Aorta (tissue), 5 donors: ENCODE data around the gene SGK1. TPM values are rescaled to one million over a fixed set of nuclear protein-coding genes. Genes with fewer than 3 reads are reported as not detected.

Experiments used
- ATAC-seq: fragments of 200-7000 bp; cut with Tn5 transposase; one replicate; pipeline ENCODE4 v1.9.1; 2022; ENCODE audit warnings: moderate library complexity; ENCODE audit not compliant: low FRiP score
- DNase-seq, 2 donors: peaks; one replicate each; pipeline ENCODE4 v3.0.0-alpha.2; 2020
- H3K27ac ChIP-seq, 2 donors: one replicate each; pipeline ENCODE4 v1.5.1; 2013; ENCODE audit warnings: low read length in 2 of 2, mild to moderate bottlenecking in 2 of 2, moderate library complexity in 2 of 2, control low read depth in 1 of 2, inconsistent platforms in 1 of 2, low read depth in 1 of 2
- H3K27me3 ChIP-seq, 2 donors: one replicate each; pipeline ENCODE4 v1.6.1; 2013; ENCODE audit warnings: control low read depth in 1 of 2, low read length in 1 of 2, mild to moderate bottlenecking in 1 of 2, moderate library complexity in 1 of 2; ENCODE audit not compliant: insufficient read depth in 2 of 2, control insufficient read depth in 1 of 2
- H3K36me3 ChIP-seq, 2 donors: one replicate each; pipeline ENCODE4 v1.6.1; 2013; ENCODE audit warnings: control low read depth in 1 of 2, low read length in 1 of 2, mild to moderate bottlenecking in 1 of 2; ENCODE audit not compliant: insufficient read depth in 2 of 2, control insufficient read depth in 1 of 2
- H3K4me1 ChIP-seq, 2 donors: one replicate each; pipeline ENCODE4 v1.6.1; 2013; ENCODE audit warnings: low read length in 2 of 2, control low read depth in 1 of 2, mild to moderate bottlenecking in 1 of 2, moderate library complexity in 1 of 2; ENCODE audit not compliant: insufficient read depth in 2 of 2, control insufficient read depth in 1 of 2
- H3K4me3 ChIP-seq, 2 donors: one replicate each; pipeline ENCODE4 v1.5.1; 2013; ENCODE audit warnings: low read length in 2 of 2, control low read depth in 1 of 2, mild to moderate bottlenecking in 1 of 2
- H3K9me3 ChIP-seq: one replicate; pipeline ENCODE4 v1.6.1; 2013; ENCODE audit warnings: mild to moderate bottlenecking, low read length; ENCODE audit not compliant: control insufficient read depth
- WGBS, 2 donors: extraction: QIAGEN DNeasy Blood & Tissue Kit; methylation state at CpG; one replicate each; pipeline ENCODE4 v1.1.7; 2013; 5-methylcytosine and 5-hydroxymethylcytosine counted together
- intact Hi-C, 2 donors: fragments of 100-400 bp; cut with DNase I; formaldehyde crosslinking; loops; one replicate each; pipeline versions ENCODE4 v1.14.2 to v1.15.0; 2022
- polyA plus RNA-seq, 2 donors: library from polyadenylated mRNA; stranded (reverse); fragments of 200-250 nt; gene quantifications; one replicate each; pipeline ENCODE4 v1.2.3, GENCODE V29; 2013
- total RNA-seq, 2 donors: library from RNA; stranded (reverse); fragmentation: NEBNext Ultra II Directional; extraction: Animal tissue kit (Norgen Biotek cat#: 25700); gene quantifications; one replicate each; pipeline ENCODE4 v1.2.1, GENCODE V29; 2021
- donor health status: healthy with polysubstance abuse.
- donor health status: Bipolar disorder and iron deficiency.
- donor health status: DM: no; HTN: no; CAD: no.
- donor health status: DM: no; HTN: no; CAD: no.
- donor health status: DM: yes; HTN: yes; CAD: no.

Gene SGK1
- total and polyA plus RNA-seq, 4 donors, result 11.3 to 150 (median 106) TPM

DNA sequence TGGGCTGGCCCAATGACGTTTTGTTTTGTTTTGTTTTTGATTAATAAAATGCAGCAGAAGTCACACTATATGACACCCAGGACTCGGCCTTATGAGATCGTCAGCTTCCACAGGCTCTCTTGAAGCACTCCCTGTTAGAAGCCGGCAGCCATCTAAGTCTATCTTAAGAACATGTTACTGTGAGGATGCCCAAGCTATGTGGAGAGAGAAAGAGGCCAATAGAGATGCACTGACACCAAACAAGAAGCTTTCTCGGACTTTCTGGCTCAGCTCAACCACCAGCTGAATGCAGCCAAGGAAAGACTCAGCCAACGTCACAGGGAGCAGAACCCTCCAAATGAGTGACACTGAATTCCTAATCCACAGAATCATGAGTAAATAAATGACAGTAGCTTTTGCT lies 14.0 kb downstream of the SGK1 start:
- intact Hi-C loops, result no loop called here
- DNase-seq (no peak), ATAC-seq (no peak)
- whole genome bisulfite sequencing, 2 donors, result 33 to 46% methylated on average over 6 of the region's 6 CpGs
- Histone ChIP-seq H3K9me3 (no peaks in the 10 kb centered on the region), H3K4me3 (no peak overlapping the region), H3K27ac (no peak overlapping the region), H3K36me3 (no peaks in the 10 kb centered on the region), H3K27me3 (no peaks in the 10 kb centered on the region), H3K4me1 (no peaks in the 10 kb centered on the region)

DNA sequence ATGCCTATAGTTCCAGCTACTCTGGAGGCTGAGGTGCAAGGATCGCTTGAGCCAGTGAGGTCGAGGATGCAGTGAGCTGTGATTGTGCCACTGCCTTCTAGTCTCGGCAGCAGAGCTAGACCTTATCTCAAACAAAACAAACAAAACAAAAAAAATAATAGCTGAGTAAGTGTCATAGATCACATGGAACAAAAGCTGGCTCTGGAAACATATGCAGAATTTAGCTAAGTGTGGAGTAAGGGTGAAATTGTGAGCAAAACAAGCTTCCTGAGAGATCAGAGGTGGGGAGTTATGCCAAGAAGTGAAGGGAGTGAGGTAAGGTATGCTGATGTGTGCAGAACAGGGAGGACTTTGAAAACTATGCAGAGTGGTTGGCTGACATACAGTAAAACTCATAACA lies 18.7 kb downstream of the SGK1 start:
- 17 to 27% methylated on average over 3 of the region's 3 CpGs for WGBS, 2 donors
- Histone ChIP-seq H3K27me3 (no peaks in the 10 kb centered on the region), H3K9me3 (no peaks in the 10 kb centered on the region), H3K36me3 (no peaks in the 10 kb centered on the region), H3K4me1 (peaks cover 0 to 3% of the 10 kb centered on the region in 2 donors), H3K27ac (no peak overlapping the region), H3K4me3 (no peak overlapping the region)
- intact Hi-C loops, result no loop called here
- DNase-seq (no peak), ATAC-seq (no peak)

DNA sequence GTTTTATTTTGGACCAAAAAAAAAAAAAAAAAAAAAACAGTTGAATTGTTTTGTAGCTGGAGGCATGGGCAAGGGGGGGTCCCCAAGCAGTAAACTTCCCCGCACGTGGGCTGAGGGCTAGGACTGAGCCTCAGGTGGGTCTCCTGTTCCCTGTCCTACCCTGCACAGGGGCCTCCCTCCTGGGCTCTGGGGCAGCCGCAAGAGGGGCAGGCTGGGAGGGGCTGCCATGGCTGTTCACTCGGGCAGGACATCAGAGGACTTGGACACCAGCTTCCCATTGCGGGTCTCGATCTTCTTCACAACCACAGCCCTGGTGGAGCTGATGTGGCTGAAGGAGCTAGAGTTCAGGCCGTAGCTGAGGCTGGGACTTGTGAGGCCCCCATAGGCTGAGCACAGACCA lies 21.1 kb downstream of the SGK1 start:
- H3K27ac ChIP-seq, result no peak overlapping the region
- no peak overlapping the region for H3K4me3 ChIP-seq
- DNase-seq, result no peak
- no peaks in the 10 kb centered on the region for H3K36me3 ChIP-seq
- peaks cover 0 to 3% of the 10 kb centered on the region in 2 donors for H3K4me1 ChIP-seq
- H3K9me3 ChIP-seq, result no peaks in the 10 kb centered on the region
- intact Hi-C loops, result no loop called here
- ATAC-seq, result no peak
- WGBS, 2 donors, result 93 to 95% methylated on average over 7 of the region's 7 CpGs
- H3K27me3 ChIP-seq, result no peaks in the 10 kb centered on the region

GRCh38 chr6:134295953-134296553 lies 21.9 kb downstream of the SGK1 start:
- intact Hi-C loops, result no loop called here
- Histone ChIP-seq H3K9me3 (no peaks in the 10 kb centered on the region), H3K4me3 (no peak overlapping the region), H3K27me3 (no peaks in the 10 kb centered on the region), H3K36me3 (no peaks in the 10 kb centered on the region), H3K27ac (no peak overlapping the region), H3K4me1 (peaks cover 0 to 3% of the 10 kb centered on the region in 2 donors)
- 23 to 27% methylated on average over 6 of the region's 6 CpGs for WGBS, 2 donors
- no peak for DNase-seq
- ATAC-seq, result peak; percentile 88

- Histone ChIP-seq H3K9me3 (no peaks in the 10 kb centered on the region), H3K36me3 (no peaks in the 10 kb centered on the region), H3K27ac (no peak overlapping the region), H3K4me1 (peaks cover 0 to 3% of the 10 kb centered on the region in 2 donors), H3K4me3 (no peak overlapping the region), H3K27me3 (no peaks in the 10 kb centered on the region)
- intact Hi-C loops, result no loop called here
- 95 to 96% methylated on average over 3 of the region's 3 CpGs for WGBS, 2 donors
- ATAC-seq, result no peak
- no peak for DNase-seq
Measured at GRCh38 chr6:134293659-134294161, 24.2 kb downstream of the SGK1 start.

GRCh38 chr6:134291156-134291555 lies 26.8 kb downstream of the SGK1 start:
- Histone ChIP-seq H3K4me1 (peaks cover 0 to under 1% of the 10 kb centered on the region in 2 donors), H3K27ac (no peak overlapping the region), H3K27me3 (no peaks in the 10 kb centered on the region), H3K4me3 (no peak overlapping the region), H3K36me3 (no peaks in the 10 kb centered on the region), H3K9me3 (no peaks in the 10 kb centered on the region)
- DNase-seq (no peak), ATAC-seq (no peak)
- 98% methylated on average over 4 of the region's 4 CpGs for WGBS, 2 donors
- intact Hi-C loops, result no loop called here

GRCh38 chr6:134289204-134289575 lies 28.7 kb downstream of the SGK1 start:
- intact Hi-C loops, result no loop called here
- ATAC-seq, result no peak
- Histone ChIP-seq H3K36me3 (no peaks in the 10 kb centered on the region), H3K4me1 (no peaks in the 10 kb centered on the region), H3K9me3 (no peaks in the 10 kb centered on the region), H3K4me3 (no peak overlapping the region), H3K27ac (no peak overlapping the region), H3K27me3 (no peaks in the 10 kb centered on the region)
- WGBS, 2 donors, result 91 to 93% methylated on average over 1 of the region's 1 CpG
- DNase-seq, result no peak

- H3K4me1 ChIP-seq, result no peaks in the 10 kb centered on the region
- DNase-seq (no peak), ATAC-seq (no peak)
- WGBS, 2 donors, result 44 to 48% methylated on average over 3 of the region's 3 CpGs
- H3K9me3 ChIP-seq, result no peaks in the 10 kb centered on the region
- no peak overlapping the region for H3K4me3 ChIP-seq
- H3K27me3 ChIP-seq, result no peaks in the 10 kb centered on the region
- H3K36me3 ChIP-seq, result no peaks in the 10 kb centered on the region
- H3K27ac ChIP-seq, result no peak overlapping the region
- intact Hi-C loops, result no loop called here
Measured at GRCh38 chr6:134288538-134289203, 29.2 kb downstream of the SGK1 start.

DNA sequence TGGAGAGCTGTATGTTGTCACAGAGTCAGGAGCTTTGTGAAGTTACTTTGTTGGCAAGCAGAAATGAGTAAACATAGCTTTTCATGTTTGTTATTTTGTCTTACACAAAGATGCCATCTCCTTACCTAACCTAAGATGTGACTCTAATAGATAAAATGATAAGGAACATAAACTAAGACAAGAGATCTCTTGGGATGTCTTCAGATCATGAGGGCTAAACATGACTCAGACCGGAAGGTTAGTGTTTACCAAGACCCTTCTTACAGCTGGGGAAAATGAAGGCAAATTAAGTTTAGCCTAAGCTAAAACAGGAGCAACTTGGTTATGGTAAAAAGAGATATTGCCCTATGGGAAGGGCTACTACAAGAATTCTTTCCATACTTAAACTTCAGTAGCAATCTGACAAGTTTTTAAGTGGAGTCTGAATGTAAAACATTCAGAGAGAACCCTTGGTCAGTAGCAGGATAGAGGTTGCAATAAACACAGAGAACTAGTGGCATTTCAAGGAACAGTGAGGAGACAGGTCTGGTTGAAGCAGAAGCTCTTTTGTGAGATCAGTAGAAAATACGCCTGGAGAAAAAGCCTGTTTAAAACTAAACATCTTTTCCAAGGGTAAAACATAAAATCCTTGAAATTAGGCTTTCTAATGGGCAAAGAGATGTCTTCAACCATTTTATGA lies 29.9 kb downstream of the SGK1 start:
- Histone ChIP-seq H3K27ac (no peak overlapping the region), H3K4me1 (no peaks in the 10 kb centered on the region), H3K4me3 (no peak overlapping the region), H3K36me3 (no peaks in the 10 kb centered on the region), H3K27me3 (no peaks in the 10 kb centered on the region), H3K9me3 (no peaks in the 10 kb centered on the region)
- intact Hi-C loops, result no loop called here
- DNase-seq (no peak), ATAC-seq (no peak)
- 90 to 95% methylated on average over 2 of the region's 2 CpGs for WGBS, 2 donors
